NCI-H82 (cell line): ENCODE results near the gene SPTBN1.

Experiments
- DNase-seq: peaks from one replicate; lab custom pipeline; 2025; lab: John Stamatoyannopoulos, UW

Gene SPTBN1

DNA sequence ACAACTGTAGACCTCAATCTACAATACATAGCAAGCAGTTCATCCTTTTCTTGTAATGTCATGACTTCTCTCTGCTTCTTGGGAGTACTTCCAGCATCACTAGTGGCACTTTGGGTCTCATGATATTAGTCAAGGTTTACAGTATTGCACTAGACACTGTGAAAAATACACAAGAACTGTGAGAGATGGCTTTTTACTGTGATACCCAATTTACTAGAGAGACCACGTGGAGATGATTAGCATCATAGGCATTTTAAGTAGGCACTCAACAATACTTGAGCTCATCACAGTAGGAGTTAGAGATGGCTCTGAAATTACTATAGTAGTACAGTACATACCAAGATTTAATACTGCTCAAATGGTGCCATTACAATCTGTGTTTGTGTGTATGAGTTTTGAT lies 154.6 kb downstream of the SPTBN1 start:
- no peak for DNase-seq

DNA sequence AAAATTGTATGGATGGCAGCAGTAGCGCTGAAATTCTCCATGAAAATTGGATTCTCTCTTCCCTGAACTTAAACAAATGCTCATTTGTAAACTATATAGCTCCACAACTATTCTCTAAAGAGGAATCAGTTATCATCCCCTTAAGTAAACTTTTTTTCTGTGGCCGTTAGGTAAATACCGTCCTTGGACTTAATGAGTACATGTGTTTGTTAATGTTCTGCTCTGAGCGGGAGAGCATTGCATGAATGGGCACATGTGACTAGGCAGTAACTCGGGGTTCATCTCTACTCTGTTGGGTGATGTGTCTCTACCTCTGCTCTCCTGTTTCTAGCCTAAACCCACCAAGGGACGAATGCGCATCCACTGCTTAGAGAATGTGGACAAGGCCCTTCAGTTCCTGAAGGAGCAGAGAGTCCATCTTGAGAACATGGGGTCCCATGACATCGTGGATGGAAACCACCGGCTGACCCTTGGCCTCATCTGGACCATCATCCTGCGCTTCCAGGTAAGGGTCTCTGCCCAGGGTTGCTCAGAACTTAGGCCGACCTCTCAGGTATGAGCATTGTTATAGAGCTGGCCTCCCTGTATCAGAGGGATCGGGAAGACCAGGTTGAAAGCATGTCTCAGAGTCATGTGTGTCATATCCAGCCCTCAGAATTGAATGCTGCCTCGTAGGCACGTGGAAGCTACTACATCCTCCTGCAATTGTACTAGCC lies 155.9 kb downstream of the SPTBN1 start:
- DNase-seq, result no peak

DNA sequence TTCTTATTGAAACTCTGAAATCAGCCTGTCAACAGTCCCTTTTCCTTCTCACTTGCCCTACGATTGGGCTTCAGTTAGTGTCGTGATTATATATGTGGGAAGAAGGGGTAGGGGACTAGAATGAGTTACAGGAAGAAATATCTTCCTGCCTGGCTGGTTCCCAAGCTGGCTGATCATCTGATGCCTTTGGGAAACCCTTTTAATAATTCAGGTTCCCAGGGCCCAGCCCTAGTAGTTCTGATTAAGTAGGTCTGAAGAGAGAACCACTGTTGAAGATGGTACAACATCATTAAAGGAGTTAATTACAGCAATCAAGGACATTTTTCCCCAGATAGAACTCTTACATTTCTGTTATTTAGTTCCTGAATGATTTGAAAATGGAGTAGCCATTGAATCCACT lies 157.3 kb downstream of the SPTBN1 start:
- no peak for DNase-seq

DNA sequence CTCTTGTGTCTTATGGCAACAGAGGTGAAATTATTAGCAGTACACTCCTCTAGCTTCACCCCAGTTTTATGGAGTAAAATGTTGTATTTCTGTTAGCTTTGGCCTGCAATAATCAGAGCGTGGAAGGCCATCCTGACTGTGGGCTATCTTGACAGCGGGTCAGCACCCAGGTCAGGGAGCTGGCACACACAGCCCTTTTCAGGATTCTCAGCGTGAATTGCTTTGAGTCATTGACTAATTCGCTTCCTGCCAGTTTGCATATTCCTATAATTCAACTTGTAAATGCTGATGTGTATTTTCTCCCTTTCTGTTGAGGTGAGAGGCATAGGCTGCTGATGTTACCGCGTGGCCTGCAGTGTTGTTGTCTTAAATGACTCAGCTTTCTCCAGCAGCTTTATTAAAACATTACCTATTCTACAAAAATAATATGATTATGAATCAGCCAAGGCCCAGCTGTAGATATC lies 157.7 kb downstream of the SPTBN1 start:
- DNase-seq, result no peak

DNA sequence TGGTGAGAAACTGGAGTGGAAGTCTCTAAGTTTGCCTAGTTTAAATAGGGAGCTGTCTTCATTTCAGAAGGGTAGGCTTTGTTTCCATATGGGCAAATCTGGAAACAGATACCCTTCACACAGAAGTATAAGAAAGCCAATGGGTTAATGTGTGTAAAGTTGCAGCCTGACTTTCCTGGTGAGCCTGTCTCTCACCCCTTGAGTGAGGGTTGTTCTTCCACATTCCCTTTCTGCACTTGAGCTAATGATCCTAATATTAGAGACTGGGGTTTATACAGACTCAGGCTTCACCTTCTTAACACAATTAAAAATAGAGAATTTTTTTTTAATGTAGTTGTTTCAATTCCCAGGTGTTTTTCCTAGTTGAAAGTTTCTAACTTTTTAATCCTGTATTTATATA lies 158.7 kb downstream of the SPTBN1 start:
- DNase-seq, result no peak

DNA sequence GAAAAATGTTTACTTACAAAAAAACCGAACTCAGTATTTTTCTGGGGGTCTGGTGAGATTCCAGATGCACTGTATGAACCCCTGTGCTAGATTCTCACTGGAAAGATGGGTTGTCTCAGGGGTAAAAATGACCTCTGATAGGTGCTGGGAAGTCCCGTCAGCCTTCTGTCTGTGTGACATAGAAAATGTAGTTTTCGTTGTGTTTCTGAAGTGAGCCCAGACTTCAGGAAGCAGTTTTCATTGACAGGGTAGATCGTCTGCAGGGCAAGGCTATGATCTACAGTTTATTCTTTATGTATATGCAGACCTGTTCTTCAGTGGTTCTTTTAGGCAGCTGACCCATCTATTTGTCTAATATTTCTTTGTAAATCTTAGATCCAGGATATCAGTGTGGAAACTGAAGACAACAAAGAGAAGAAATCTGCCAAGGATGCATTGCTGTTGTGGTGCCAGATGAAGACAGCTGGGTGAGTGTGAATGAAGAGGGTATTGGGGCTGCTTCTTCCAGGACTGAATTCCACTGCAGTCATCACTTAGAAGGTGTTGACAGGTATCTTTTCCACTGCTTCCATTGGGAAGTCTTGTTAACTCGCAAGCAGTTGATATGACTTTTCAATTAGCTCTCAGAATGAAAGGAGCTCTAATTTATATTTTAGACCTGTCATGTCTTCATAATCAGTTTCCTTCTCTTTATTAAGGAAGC lies 159.9 kb downstream of the SPTBN1 start:
- no peak for DNase-seq

DNA sequence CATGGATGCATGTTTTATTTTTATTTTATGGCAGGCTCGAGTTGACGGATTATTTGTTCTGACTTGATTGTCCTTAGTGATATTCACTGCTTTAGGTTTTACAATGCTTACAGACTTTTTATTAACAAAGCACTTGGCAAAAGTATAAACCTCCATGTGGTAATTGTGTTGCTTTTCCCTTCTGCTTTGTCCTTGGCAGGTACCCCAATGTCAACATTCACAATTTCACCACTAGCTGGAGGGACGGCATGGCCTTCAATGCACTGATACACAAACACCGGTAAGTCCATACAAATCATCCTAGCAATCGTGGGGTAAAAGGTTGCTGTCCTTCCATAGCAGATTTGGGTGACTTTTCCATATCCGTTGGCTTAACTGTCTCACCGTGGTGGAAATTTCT lies 161.3 kb downstream of the SPTBN1 start:
- no peak for DNase-seq

DNA sequence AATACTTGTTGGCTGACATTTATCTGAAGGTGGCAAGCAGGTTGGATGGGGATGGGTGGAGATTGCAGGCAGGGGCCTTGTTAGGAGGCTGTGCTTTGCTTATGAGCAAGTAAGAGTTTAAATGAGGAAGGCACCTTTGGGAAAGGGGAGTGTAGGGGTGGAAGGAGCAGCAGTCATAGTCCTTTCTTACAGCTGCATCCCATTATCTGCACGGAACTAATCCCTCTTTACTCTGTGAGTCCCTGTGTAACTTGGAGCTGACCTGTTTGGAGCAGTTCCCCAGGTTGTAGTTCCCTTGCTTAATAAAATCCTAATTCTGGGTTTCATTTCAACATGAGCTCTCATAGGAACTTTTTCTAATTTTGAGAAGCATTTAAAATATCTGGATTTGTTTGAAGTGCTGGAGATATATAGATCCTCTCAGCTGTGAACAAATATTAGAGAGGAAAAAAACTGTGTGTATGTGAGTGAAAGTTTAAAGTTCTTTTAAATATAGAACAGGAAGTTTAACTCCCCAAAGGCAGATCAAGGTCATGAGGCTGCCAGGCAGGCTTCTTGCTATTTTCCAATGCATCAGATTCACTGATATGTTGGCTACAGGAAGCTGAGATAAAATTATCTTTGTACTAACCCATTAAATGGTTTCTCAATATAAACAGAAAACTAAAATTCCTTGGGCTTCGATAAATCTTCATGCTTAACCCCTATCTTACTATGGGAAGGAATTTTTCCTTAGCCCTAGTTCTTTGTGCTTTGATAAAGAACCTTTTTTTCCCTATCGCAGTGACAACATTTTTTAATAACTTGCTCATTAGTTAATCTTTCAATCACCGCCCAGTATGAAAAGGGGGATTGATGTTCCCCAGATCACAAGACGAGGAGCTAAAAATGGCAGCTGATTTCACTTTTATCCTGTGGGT lies 162.8 kb downstream of the SPTBN1 start:
- peak; percentile 15 for DNase-seq

DNA sequence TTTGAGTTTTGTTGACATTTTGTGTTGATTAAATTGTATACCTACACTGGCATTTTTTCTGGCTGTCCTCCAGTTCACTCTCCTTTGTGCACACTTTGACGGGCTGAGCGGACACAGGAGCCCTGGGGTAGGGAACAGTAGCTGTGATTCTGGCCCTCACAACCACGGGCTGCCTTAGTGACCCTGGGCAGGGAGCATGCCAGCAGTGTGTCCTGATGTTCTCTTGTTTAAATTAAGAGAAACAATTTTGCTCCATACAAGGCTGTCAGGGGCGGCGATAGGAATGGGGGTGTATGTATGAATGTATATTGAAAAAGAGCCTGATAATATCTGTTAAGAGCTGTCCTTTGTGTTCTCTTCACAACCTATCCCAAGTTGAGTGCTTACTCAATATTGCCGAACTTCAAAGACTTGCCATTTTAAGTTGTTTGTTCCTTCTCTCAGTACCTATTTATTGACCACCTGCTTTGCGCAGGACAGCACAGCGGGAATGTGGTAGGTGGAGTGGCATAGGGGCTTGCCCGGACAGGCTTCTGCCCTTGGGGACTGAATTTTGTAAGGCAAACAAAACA lies 163.6 kb downstream of the SPTBN1 start:
- DNase-seq, result no peak

DNA sequence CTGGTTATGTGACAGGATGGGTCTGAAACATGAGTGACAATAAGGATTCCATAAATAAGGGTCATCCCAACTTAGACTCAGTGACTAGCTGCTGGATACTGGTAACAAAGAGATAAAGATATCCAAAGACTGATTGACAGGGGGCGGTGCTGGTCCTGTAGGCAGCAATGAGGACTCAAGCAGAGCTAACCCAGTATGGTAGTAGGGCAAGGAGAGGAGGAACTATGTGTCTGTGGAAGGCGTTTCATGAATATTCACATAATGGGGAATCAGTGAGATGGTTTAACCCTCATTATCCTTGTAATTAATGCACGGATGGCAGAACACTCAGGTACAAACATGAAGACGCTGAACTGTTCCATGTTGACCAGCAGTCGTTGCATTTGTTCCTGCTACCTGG lies 164.8 kb downstream of the SPTBN1 start:
- no peak for DNase-seq

DNA sequence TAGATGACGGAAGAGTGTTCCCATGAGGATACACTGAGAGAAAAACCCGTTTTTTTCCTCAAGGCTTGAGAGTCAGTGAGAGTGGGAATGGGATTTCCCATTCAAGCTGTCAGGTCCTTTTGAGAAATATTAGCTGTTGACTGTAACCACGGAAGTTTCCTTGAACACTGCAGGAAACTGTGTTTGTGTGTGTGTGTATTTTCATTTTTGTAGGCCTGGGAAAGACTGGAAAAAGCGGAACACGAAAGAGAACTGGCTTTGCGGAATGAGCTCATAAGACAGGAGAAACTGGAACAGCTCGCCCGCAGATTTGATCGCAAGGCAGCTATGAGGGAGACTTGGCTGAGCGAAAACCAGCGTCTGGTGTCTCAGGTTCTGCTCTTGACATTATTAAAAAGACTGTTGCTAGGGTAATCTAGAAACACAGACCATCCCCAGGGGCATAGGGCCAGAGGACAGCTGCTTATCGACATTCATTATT lies 168.5 kb downstream of the SPTBN1 start:
- DNase-seq, result no peak

DNA sequence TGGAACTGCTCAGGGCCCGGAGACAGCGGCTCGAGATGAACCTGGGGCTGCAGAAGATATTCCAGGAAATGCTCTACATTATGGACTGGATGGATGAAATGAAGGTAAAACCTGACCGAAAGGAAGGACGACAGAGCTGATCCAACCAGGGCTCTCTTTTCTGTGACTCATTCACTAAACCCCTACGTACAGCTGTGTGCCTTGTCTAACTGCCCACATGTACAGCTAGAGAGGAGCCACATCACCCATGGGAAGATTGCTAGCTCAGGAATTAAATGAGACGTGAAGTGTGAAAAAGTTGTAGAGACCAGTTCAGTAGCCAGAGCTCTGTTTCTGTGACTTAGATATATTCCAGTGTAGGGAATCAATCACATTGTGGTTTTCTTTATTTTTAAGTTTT lies 170.0 kb downstream of the SPTBN1 start:
- DNase-seq, result no peak

DNA sequence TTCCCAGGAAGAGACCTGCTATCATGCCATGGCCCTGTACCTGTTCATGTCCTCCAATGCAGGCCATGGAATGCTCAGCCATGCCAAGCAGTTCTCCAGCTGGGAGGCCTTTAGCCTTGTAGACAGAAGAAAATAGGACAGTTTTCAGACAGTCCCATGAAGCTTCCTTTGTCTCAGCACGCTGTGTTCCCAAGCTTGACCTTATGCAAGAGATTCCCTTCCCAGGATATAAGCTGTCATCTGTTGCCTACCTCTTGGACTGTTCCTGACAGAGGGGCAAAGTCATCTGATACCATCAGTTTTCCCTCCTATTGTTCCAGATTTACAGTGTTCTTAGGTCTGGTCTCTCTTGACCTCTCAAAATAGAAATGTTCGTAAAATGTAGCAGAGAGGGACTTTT lies 170.8 kb downstream of the SPTBN1 start:
- DNase-seq, result no peak

DNA sequence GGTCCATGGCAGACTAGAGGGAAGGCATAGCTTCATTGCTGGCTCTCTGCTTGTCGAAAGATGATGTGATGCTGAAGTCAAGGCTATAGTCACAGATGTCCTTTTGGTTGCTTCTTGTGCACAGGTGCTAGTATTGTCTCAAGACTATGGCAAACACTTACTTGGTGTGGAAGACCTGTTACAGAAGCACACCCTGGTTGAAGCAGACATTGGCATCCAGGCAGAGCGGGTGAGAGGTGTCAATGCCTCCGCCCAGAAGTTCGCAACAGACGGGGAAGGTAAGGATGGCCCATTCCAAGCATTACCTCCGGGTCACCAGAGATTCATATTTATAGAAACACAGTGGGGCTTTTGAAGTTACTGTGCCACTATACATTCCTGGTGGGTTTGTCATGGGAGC lies 171.8 kb downstream of the SPTBN1 start:
- no peak for DNase-seq

DNA sequence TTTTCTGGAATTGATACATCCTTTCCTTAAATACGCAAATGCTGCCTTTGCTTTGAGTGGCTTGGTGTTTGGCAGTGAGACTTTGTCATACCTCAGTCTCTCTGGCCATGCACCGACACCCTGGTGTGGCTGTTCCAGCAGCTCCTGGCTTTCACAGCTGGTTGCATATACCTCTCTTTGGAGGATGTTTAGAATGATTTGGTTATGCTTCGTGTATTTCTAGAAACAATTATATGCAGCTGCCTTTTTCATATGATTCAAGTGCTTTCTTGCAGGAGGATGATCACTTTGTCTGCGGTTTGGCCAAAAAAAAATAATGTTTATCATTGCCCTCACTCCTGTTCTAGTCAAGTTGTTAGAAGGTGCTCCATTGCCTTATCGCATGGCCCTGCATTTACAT lies 172.3 kb downstream of the SPTBN1 start:
- DNase-seq, result no peak

DNA sequence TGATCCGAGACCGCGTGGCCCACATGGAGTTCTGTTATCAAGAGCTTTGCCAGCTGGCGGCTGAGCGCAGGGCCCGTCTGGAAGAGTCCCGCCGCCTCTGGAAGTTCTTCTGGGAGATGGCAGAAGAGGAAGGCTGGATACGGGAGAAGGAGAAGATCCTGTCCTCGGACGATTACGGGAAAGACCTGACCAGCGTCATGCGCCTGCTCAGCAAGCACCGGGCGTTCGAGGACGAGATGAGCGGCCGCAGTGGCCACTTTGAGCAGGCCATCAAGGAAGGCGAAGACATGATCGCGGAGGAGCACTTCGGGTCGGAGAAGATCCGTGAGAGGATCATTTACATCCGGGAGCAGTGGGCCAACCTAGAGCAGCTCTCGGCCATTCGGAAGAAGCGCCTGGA lies 172.8 kb downstream of the SPTBN1 start:
- DNase-seq, result no peak

DNA sequence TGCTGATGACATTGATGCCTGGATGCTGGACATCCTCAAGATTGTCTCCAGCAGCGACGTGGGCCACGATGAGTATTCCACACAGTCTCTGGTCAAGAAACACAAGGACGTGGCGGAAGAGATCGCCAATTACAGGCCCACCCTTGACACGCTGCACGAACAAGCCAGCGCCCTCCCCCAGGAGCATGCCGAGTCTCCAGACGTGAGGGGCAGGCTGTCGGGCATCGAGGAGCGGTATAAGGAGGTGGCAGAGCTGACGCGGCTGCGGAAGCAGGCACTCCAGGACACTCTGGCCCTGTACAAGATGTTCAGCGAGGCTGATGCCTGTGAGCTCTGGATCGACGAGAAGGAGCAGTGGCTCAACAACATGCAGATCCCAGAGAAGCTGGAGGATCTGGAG lies 173.3 kb downstream of the SPTBN1 start:
- no peak for DNase-seq

DNA sequence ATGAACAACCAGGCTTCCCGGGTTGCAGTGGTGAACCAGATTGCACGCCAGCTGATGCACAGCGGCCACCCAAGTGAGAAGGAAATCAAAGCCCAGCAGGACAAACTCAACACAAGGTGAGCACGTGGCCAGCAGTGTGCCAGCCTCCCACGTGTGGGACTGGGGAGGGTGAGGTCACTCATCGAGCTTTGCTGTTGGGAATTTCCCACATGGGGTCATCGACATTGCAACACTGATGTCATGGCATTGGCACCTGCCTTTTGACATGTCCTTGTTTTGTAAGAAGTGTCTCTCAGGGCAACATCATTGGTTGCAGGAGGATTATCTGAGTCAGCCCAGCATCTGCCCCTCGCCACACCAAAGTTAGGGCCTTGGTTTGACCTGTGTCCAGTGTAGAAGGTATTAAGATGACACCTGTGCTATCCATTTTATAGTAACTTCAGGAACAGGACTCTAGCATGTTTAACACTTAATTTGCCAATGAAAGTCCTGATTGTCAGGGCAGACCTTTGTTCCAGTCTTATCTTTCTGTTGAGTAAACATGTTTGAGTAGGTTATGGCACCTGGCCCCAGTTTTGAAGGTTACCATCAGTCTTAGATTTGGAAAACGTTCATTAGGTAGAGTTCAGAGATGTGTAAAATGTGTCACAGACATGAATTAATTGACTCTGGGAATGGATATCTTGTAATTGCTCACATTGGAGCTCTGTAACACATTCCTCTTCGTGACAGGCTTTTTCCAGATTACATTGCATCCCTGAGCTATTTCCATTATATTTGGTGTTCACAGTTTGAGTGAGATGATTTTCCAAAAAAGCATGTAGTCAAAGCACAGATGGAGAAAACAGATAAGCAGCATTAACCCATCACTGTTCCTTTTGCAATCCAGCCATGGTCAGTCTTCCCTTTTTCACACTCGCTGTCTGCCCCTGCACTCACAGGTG lies 174.1 kb downstream of the SPTBN1 start:
- no peak for DNase-seq

DNA sequence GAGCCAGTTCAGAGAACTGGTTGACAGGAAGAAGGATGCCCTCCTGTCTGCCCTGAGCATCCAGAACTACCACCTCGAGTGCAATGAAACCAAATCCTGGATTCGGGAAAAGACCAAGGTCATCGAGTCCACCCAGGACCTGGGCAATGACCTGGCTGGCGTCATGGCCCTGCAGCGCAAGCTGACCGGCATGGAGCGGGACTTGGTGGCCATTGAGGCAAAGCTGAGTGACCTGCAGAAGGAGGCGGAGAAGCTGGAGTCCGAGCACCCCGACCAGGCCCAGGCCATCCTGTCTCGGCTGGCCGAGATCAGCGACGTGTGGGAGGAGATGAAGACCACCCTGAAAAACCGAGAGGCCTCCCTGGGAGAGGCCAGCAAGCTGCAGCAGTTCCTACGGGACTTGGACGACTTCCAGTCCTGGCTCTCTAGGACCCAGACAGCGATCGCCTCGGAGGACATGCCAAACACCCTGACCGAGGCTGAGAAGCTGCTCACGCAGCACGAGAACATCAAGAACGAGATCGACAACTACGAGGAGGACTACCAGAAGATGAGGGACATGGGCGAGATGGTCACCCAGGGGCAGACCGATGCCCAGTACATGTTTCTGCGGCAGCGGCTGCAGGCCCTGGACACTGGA lies 174.9 kb downstream of the SPTBN1 start:
- no peak for DNase-seq

DNA sequence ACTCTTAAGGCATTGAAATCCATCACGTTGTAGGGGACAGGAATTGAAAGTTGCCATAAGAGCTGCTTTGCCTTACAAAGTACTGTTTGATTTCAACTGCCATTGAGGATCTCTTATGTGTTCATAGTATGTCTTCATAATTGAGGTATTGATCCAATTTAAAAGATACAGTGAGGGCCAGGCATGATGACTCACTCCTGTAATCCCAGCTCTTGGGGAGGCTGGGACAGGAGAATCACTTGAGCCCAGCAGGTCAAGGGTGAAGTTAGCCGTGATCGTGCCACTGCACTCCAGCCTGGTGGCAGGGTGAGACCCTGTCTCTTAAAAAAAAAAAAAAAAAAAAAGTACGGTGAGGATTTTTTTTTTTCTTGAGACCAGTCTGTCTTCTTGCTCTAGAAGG lies 175.6 kb downstream of the SPTBN1 start:
- no peak for DNase-seq
